Measurements from ENCODE around the gene UPB1.

DNA sequence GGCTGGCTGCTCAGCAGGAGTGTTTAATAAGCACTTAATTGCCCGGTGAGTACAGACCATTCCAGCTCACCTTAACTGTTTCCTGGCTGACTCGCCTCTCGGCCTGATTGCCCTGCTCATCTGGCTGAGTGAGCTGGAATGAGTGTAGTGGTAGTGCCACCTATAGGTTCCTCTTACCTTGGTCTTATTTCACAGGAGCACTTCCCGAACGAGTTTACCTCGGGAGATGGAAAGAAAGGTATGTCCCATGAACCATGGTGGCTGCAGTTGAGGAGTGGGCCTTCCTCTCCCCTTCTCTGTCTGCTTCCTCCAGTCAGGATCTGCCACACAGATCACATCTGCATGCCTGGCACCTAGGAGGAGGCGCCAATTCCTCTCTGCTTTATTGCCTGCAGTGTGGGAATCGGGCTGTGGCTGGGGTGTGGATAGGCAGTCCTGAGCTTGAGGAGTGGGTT lies 26.7 kb downstream of the UPB1 start:
- TF ChIP-seq, protein P1, sequence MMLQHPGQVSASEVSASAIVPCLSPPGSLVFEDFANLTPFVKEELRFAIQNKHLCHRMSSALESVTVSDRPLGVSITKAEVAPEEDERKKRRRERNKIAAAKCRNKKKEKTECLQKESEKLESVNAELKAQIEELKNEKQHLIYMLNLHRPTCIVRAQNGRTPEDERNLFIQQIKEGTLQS (IDR thresholded peaks at IDR 0.05) = no peak
- TF ChIP-seq, protein P1 (CRISPR knock-in tag; conservative IDR thresholded peaks at IDR 0.05) = no peak
- no peak for TF ChIP-seq CREB1 (IDR thresholded peaks at IDR 0.05)
- TF ChIP-seq CREB1 (CRISPR knock-in tag; IDR thresholded peaks at IDR 0.05) = no peak
- peak; percentile 48 to 68 (median 56) for TF ChIP-seq CTCF (IDR thresholded peaks at IDR 0.05 in 2 of 3, conservative IDR thresholded peaks at IDR 0.05 in 1 of 3; ENCODE audit: insufficient read depth in 2 of 3, low read depth in 1 of 3, low read length in 3 of 3)
- TF ChIP-seq EZH2 (IDR thresholded peaks at IDR 0.05; ENCODE audit: borderline replicate concordance, low read depth, low read length) = no peak
- no peak for TF ChIP-seq ZNF695 (CRISPR knock-in tag; IDR thresholded peaks at IDR 0.05)
- TF ChIP-seq JUNB (CRISPR knock-in tag; conservative IDR thresholded peaks at IDR 0.05) = no peak
- TF ChIP-seq, protein P2, sequence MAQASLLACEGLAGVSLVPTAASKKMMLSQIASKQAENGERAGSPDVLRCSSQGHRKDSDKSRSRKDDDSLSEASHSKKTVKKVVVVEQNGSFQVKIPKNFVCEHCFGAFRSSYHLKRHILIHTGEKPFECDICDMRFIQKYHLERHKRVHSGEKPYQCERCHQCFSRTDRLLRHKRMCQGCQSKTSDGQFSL (CRISPR knock-in tag; IDR thresholded peaks at IDR 0.05) = no peak
- TF ChIP-seq, protein P2 (tag; IDR thresholded peaks at IDR 0.05) = no peak

Data from K562 (cell line).